ENCODE results near the gene SMYD2.
A peak's percentile ranks its signal among the peaks of the same experiment; 100 is the strongest.

The SMYD2 gene

GRCh38 chr1:214361636-214362035, 80.7 kb downstream of the SMYD2 start:
- DNase-seq (ENCODE audit: low read depth in 2 of 2), result no peak

GRCh38 chr1:214362188-214362882, 81.4 kb downstream of the SMYD2 start:
- DNase-seq (ENCODE audit: low read depth in 2 of 2), result no peak

GRCh38 chr1:214363386-214363785, 82.4 kb downstream of the SMYD2 start:
- no peak for DNase-seq (ENCODE audit: low read depth in 2 of 2)

GRCh38 chr1:214364386-214364785, 83.4 kb downstream of the SMYD2 start:
- no peak for DNase-seq (ENCODE audit: low read depth in 2 of 2)

- no peak for DNase-seq (ENCODE audit: low read depth in 2 of 2)
These were observed 83.9 kb downstream of the SMYD2 start for GRCh38 chr1:214364786-214365295.

GRCh38 chr1:214367841-214368240, 86.9 kb downstream of the SMYD2 start:
- DNase-seq (ENCODE audit: low read depth in 2 of 2), result no peak

GRCh38 chr1:214369364-214369763, 88.4 kb downstream of the SMYD2 start:
- DNase-seq (ENCODE audit: low read depth in 2 of 2), result no peak

- no peak for DNase-seq (ENCODE audit: low read depth in 2 of 2)
These were observed 89.7 kb downstream of the SMYD2 start for GRCh38 chr1:214370615-214371014.

GRCh38 chr1:214372092-214372491, 91.1 kb downstream of the SMYD2 start:
- no peak for DNase-seq (ENCODE audit: low read depth in 2 of 2)

- no peak for DNase-seq (ENCODE audit: low read depth in 2 of 2)
These were observed 96.5 kb downstream of the SMYD2 start for GRCh38 chr1:214377485-214377884.

- DNase-seq (ENCODE audit: low read depth in 2 of 2), result peak; percentile 73 to 74
These were observed 96.9 kb downstream of the SMYD2 start for GRCh38 chr1:214377886-214378285.

GRCh38 chr1:214378492-214378891, 97.5 kb downstream of the SMYD2 start:
- DNase-seq (ENCODE audit: low read depth in 2 of 2), result no peak

GRCh38 chr1:214379236-214379970, 98.4 kb downstream of the SMYD2 start:
- DNase-seq (ENCODE audit: low read depth in 2 of 2), result no peak

GRCh38 chr1:214380396-214380795, 99.4 kb downstream of the SMYD2 start:
- DNase-seq (ENCODE audit: low read depth in 2 of 2), result no peak

- no peak for DNase-seq (ENCODE audit: low read depth in 2 of 2)
These were observed 100.2 kb downstream of the SMYD2 start for GRCh38 chr1:214380986-214381695.

- no peak for DNase-seq (ENCODE audit: low read depth in 2 of 2)
These were observed 102.7 kb downstream of the SMYD2 start for GRCh38 chr1:214383381-214384372.

GRCh38 chr1:214384373-214385079, 103.6 kb downstream of the SMYD2 start:
- no peak for DNase-seq (ENCODE audit: low read depth in 2 of 2)

- no peak for DNase-seq (ENCODE audit: low read depth in 2 of 2)
These were observed 104.5 kb downstream of the SMYD2 start for GRCh38 chr1:214385428-214385827.

- no peak for DNase-seq (ENCODE audit: low read depth in 2 of 2)
These were observed 105.4 kb downstream of the SMYD2 start for GRCh38 chr1:214386333-214386732.
